Chondrocyte (in vitro differentiated cells): Measurements from ENCODE around the gene GTF3A. TPM values are rescaled to one million over a fixed set of nuclear protein-coding genes. Genes with fewer than 3 reads are reported as not detected.
A peak's percentile ranks its signal among the peaks of the same experiment; 100 is the strongest.

Experiments used
- DNase-seq: peaks from one replicate; pipeline ENCODE4 v3.0.0; 2021; ENCODE audit warnings: mixed read lengths, low spot score
- H3K27ac Mint-ChIP-seq: one replicate; pipeline ENCODE4 v1.8.0; 2021; ENCODE audit warnings: mild to moderate bottlenecking, moderate library complexity, mixed read lengths; ENCODE audit not compliant: unreplicated experiment
- H3K27me3 Mint-ChIP-seq: 2 replicates; pipeline ENCODE4 v1.8.0; 2021; ENCODE audit warnings: low read depth, mixed read lengths
- H3K36me3 Mint-ChIP-seq: 2 replicates; pipeline ENCODE4 v1.8.0; 2021; ENCODE audit warnings: low read depth, mixed read lengths
- H3K4me1 Mint-ChIP-seq: 2 replicates; pipeline ENCODE4 v1.8.0; 2021; ENCODE audit warnings: low read depth, mild to moderate bottlenecking, mixed read lengths
- H3K4me3 Mint-ChIP-seq: one replicate; pipeline ENCODE4 v1.8.0; 2021; ENCODE audit warnings: mild to moderate bottlenecking, moderate library complexity, mixed read lengths; ENCODE audit not compliant: unreplicated experiment
- H3K9me3 Mint-ChIP-seq: 2 replicates; pipeline ENCODE4 v1.8.0; 2021; ENCODE audit warnings: low read depth, mixed read lengths
- total RNA-seq: library from RNA; stranded (reverse); gene quantifications from 3 replicates; pipeline ENCODE4 v1.2.1, GENCODE V29; 2021
- TF ChIP-seq, protein P1 (sequence below): fragments of 200-600 bp; sonication (generic); IDR thresholded peaks from 2 replicates; pipeline ENCODE4 v1.5.0; 2021; ENCODE audit warnings: antibody characterized with exemption, mild to moderate bottlenecking, moderate library complexity

GTF3A gene
- total RNA-seq, 1 donor from 2014 or later: 74.7 TPM

GRCh38 chr13:27448308-27448707 lies 23.9 kb downstream of the GTF3A start:
- H3K9me3 Mint-ChIP-seq: no peaks in the 10 kb centered on the region
- H3K27ac Mint-ChIP-seq: no peak overlapping the region

DNA sequence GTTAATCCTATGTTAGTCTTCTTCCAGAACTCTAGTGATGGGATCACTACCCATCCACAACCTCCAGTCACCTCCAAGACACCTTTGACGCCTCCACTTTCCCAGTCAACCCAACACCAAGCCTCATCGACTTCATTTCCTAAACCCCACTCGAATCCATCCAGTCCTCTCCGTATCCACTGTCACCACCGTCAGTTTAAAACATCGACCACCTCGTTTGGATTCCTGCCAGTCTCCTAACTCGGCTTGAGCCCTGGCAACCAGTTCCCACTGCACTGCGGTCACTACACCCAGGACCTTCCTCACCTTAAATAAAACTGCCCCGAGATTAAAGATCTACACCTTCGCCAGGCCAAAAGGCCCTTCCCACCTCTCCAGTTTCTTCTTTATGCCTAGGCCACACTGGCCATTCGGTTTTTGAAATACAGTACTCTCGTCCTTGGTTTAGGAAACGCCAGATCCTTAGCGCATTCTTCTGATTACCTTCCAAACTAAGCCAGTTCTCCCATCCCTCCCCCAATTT lies 24.7 kb downstream of the GTF3A start:
- Mint-ChIP-seq H3K36me3 (no peaks in the 10 kb centered on the region), H3K9me3 (no peaks in the 10 kb centered on the region), H3K4me3 (peak overlapping the region; percentile 85), H3K27me3 (peaks cover 2% of the 10 kb centered on the region), H3K4me1 (peaks cover 19% of the 10 kb centered on the region), H3K27ac (peak overlapping the region; percentile 94)
- TF ChIP-seq, protein P1, sequence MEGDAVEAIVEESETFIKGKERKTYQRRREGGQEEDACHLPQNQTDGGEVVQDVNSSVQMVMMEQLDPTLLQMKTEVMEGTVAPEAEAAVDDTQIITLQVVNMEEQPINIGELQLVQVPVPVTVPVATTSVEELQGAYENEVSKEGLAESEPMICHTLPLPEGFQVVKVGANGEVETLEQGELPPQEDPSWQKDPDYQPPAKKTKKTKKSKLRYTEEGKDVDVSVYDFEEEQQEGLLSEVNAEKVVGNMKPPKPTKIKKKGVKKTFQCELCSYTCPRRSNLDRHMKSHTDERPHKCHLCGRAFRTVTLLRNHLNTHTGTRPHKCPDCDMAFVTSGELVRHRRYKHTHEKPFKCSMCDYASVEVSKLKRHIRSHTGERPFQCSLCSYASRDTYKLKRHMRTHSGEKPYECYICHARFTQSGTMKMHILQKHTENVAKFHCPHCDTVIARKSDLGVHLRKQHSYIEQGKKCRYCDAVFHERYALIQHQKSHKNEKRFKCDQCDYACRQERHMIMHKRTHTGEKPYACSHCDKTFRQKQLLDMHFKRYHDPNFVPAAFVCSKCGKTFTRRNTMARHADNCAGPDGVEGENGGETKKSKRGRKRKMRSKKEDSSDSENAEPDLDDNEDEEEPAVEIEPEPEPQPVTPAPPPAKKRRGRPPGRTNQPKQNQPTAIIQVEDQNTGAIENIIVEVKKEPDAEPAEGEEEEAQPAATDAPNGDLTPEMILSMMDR: no peak
- no peak for DNase-seq

More at GRCh38 chr13:27448308-27448707, 23.9 kb downstream of the GTF3A start:
- TF ChIP-seq, protein P1: no peak
- H3K4me1 Mint-ChIP-seq: peaks cover 19% of the 10 kb centered on the region
- no peak for DNase-seq
- H3K4me3 Mint-ChIP-seq: no peak overlapping the region
- H3K27me3 Mint-ChIP-seq: no peaks in the 10 kb centered on the region
- H3K36me3 Mint-ChIP-seq: no peaks in the 10 kb centered on the region

GRCh38 chr13:27449936-27450828 lies 25.8 kb downstream of the GTF3A start, which contains the start of gene MTIF3:
TSS of gene MTIF3 (minus strand) at chr13:27450564. CDS start at chr13:27440448, 10,116 bp downstream.
- no peaks in the 10 kb centered on the region for H3K9me3 Mint-ChIP-seq
- peaks cover 19% of the 10 kb centered on the region for H3K4me1 Mint-ChIP-seq
- no peaks in the 10 kb centered on the region for H3K36me3 Mint-ChIP-seq
- peaks cover 2% of the 10 kb centered on the region for H3K27me3 Mint-ChIP-seq
- peak within 1 kb of the TSS; percentile 94 for H3K27ac Mint-ChIP-seq
- DNase-seq: peak; percentile 98
- TF ChIP-seq, protein P1: peak; percentile 6
- peak within 1 kb of the TSS; percentile 85 for H3K4me3 Mint-ChIP-seq

DNA sequence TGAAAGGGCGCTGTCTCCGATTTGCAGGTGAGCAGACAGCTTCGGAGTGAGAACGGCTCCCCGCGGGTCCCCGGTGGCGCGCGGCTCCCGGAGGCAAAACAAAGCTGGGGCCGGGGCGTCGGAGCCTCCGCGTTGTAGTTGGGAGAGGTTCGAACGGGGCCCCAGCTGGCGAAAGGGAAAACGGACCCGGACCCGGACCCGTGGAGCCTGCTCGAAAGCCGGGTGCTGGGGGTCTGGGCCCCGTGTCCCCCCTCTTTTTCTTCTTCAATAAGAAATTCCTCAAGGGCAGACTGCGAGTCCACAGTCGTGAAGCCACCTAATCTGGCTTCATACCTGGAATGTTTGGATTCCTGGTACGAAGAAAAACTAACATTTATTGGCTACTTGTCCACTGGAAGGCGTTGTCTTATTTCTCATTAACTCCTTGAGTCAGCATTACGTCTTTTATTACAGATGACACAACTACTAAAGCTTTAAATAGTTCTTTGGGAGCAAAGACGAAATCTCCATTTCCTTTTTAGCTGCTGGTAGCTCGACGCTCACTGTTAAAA lies 26.6 kb downstream of the GTF3A start:
- Mint-ChIP-seq H3K9me3 (no peaks in the 10 kb centered on the region), H3K4me3 (peak overlapping the region; percentile 85), H3K36me3 (no peaks in the 10 kb centered on the region), H3K27ac (peak overlapping the region; percentile 94), H3K4me1 (peaks cover 23% of the 10 kb centered on the region), H3K27me3 (peaks cover 5% of the 10 kb centered on the region)
- peak; percentile 76 for DNase-seq
- TF ChIP-seq, protein P1: no peak

- Mint-ChIP-seq H3K9me3 (no peaks in the 10 kb centered on the region), H3K27me3 (peaks cover 9% of the 10 kb centered on the region), H3K4me1 (peaks cover 9% of the 10 kb centered on the region), H3K27ac (peak overlapping the region; percentile 58), H3K36me3 (no peaks in the 10 kb centered on the region), H3K4me3 (peak overlapping the region; percentile 15)
- TF ChIP-seq, protein P1: no peak
- DNase-seq: no peak
These were observed 31.0 kb downstream of the GTF3A start for GRCh38 chr13:27455331-27455855.
